OCI-LY7 (cell line): ENCODE data around the gene ZSCAN10. TPM values are rescaled to one million over a fixed set of nuclear protein-coding genes. Genes with fewer than 3 reads are reported as not detected.

ENCODE experiments used
- BruUV-seq: library from RNA; stranded (reverse); fragments of 400-500 nt; replicated peaks from 2 replicates; lab custom pipeline; 2021; lab: Mats Ljungman, UMichigan
- CTCF ChIA-PET: fragments of 300-600 bp; sonication (Branson Sonifier 250); formaldehyde crosslinking; loops from one replicate; lab custom pipeline; 2022; ENCODE audit warnings: antibody characterized with exemption; ENCODE audit not compliant: unreplicated experiment; lab: Charles Lee
- POLR2A ChIA-PET: fragments of 300-600 bp; sonication (Branson Sonifier 250); formaldehyde crosslinking; loops from one replicate; lab custom pipeline; 2022; ENCODE audit warnings: antibody characterized with exemption; lab: Charles Lee
- DNase-seq: peaks from one replicate; pipeline ENCODE4 v3.0.0-alpha.2; 2015; ENCODE audit warnings: low spot score
- H2AFZ ChIP-seq: fragments of 200-600 bp; sonication (generic), shearing (Covaris generic); 2 replicates; pipeline ENCODE4 v1.6.1; 2014; ENCODE audit warnings: mild to moderate bottlenecking, antibody characterized with exemption, low read length, moderate library complexity
- H3K27ac ChIP-seq: fragments of 200-600 bp; sonication (generic); 2 replicates; pipeline ENCODE4 v1.5.1; 2014; ENCODE audit warnings: mixed run types, low read depth, mild to moderate bottlenecking, moderate library complexity, low read length, inconsistent platforms; ENCODE audit not compliant: poor library complexity, severe bottlenecking
- H3K36me3 ChIP-seq: fragments of 200-600 bp; sonication (generic); 2 replicates; pipeline ENCODE4 v1.6.1; 2014; ENCODE audit warnings: mild to moderate bottlenecking, antibody characterized with exemption, low read length, moderate library complexity, mixed read lengths; ENCODE audit not compliant: insufficient read depth
- H3K4me1 ChIP-seq: fragments of 200-600 bp; sonication (generic); 2 replicates; pipeline ENCODE4 v1.5.1; 2014; ENCODE audit warnings: mild to moderate bottlenecking, low read length; ENCODE audit not compliant: insufficient read depth, poor library complexity, severe bottlenecking
- H3K4me2 ChIP-seq: fragments of 200-600 bp; sonication (generic); 2 replicates; pipeline ENCODE4 v1.6.1; 2014; ENCODE audit warnings: mild to moderate bottlenecking, low read length
- H3K4me3 ChIP-seq: fragments of 200-600 bp; sonication (generic); 2 replicates; pipeline ENCODE4 v1.5.1; 2014; ENCODE audit warnings: mild to moderate bottlenecking, low read depth, low read length; ENCODE audit not compliant: poor library complexity, severe bottlenecking
- H3K79me2 ChIP-seq: fragments of 200-600 bp; sonication (generic); 2 replicates; pipeline ENCODE4 v1.6.1; 2016; ENCODE audit warnings: low read depth, mild to moderate bottlenecking, low read length, moderate library complexity, mixed read lengths; ENCODE audit not compliant: insufficient read depth
- H3K9me2 ChIP-seq: fragments of 200-600 bp; sonication (generic); 2 replicates; pipeline ENCODE4 v1.6.1; 2016; ENCODE audit warnings: mild to moderate bottlenecking, low read length, mixed read lengths; ENCODE audit not compliant: insufficient read depth
- H3K9me3 ChIP-seq: fragments of 200-600 bp; sonication (generic); 2 replicates; pipeline ENCODE4 v1.6.1; 2014; ENCODE audit warnings: mild to moderate bottlenecking, mixed run types, low read length, mixed read lengths
- H4K20me1 ChIP-seq: fragments of 200-600 bp; sonication (generic); 2 replicates; pipeline ENCODE4 v1.6.1; 2014; ENCODE audit warnings: mild to moderate bottlenecking, antibody characterized with exemption, low read length, moderate library complexity, mixed read lengths; ENCODE audit not compliant: insufficient read depth
- CTCF ChIP-seq: fragments of 200-600 bp; sonication (generic); conservative IDR thresholded peaks from 2 replicates; pipeline ENCODE4 v1.5.1; 2014; ENCODE audit warnings: mild to moderate bottlenecking, antibody characterized with exemption, low read length, moderate library complexity, mixed read lengths
- EZH2phosphoT487 ChIP-seq: fragments of 200-600 bp; sonication (generic); IDR thresholded peaks from 2 replicates; pipeline ENCODE4 v1.6.1; 2018; ENCODE audit warnings: low read depth, borderline replicate concordance, mild to moderate bottlenecking, mixed run types, antibody characterized with exemption, low read length, moderate library complexity, mixed read lengths
- intact Hi-C: fragments of 100-400 bp; cut with micrococcal nuclease; formaldehyde crosslinking; loops from one replicate; pipeline ENCODE4 v1.10.0; 2022; ENCODE audit not compliant: unreplicated experiment
- total RNA-seq, 2 experiments: library from RNA; depleted of rRNA in 1 of 2; stranded (reverse); fragments of >200 nt in 1 of 2; shearing (Covaris generic) in 1 of 2; gene quantifications; 2 replicates each; pipeline ENCODE4 v1.2.3, GENCODE V29; 2014 to 2022

Gene ZSCAN10
- total RNA-seq, 2 experiments from 2014 or later, result 0.09 to 0.49 TPM

- intact Hi-C loops, result no loop called here
- POLR2A ChIA-PET, result interaction anchor here (1.1 kb wide), 1 partner anchor 18 kb away, joined by 3 read pairs; no protein-coding TSS in a partner anchor
- Histone ChIP-seq H4K20me1 (no peaks in the 10 kb centered on the region), H3K4me3 (no peak overlapping the region), H3K27ac (no peak overlapping the region), H3K36me3 (no peaks in the 10 kb centered on the region), H2AFZ (no peak overlapping the region), H3K79me2 (no peaks in the 10 kb centered on the region), H3K4me2 (no peak overlapping the region), H3K9me3 (no peaks in the 10 kb centered on the region), H3K9me2 (no peaks in the 10 kb centered on the region), H3K4me1 (peaks cover 28% of the 10 kb centered on the region)
- CTCF ChIA-PET, result no interaction called here
- DNase-seq, result no peak
- TF ChIP-seq EZH2phosphoT487 (no peak), CTCF (no peak)
- no TSS peak for BruUV-seq
These were observed 49.1 kb downstream of the ZSCAN10 start for GRCh38 chr16:3049921-3050481.

GRCh38 chr16:3047387-3047720, 51.7 kb downstream of the ZSCAN10 start:
- H3K27ac ChIP-seq, result no peak overlapping the region
- no peaks in the 10 kb centered on the region for H3K9me3 ChIP-seq
- H2AFZ ChIP-seq, result no peak overlapping the region
- peaks cover 23% of the 10 kb centered on the region for H3K4me1 ChIP-seq
- intact Hi-C loops, result no loop called here
- no peaks in the 10 kb centered on the region for H4K20me1 ChIP-seq
- no peak for TF ChIP-seq EZH2phosphoT487
- no peak for TF ChIP-seq CTCF
- no peaks in the 10 kb centered on the region for H3K36me3 ChIP-seq
- CTCF ChIA-PET, result no interaction called here
- no peaks in the 10 kb centered on the region for H3K79me2 ChIP-seq
- H3K4me2 ChIP-seq, result no peak overlapping the region
- no TSS peak for BruUV-seq
- POLR2A ChIA-PET, result interaction anchor here (0.7 kb wide), 1 partner anchor 9 kb away, joined by 3 read pairs; no protein-coding TSS in a partner anchor
- no peak overlapping the region for H3K4me3 ChIP-seq
- H3K9me2 ChIP-seq, result no peaks in the 10 kb centered on the region
- no peak for DNase-seq

- Histone ChIP-seq H3K4me3 (no peak overlapping the region), H4K20me1 (no peaks in the 10 kb centered on the region), H3K79me2 (no peaks in the 10 kb centered on the region), H3K4me2 (no peak overlapping the region), H3K36me3 (no peaks in the 10 kb centered on the region), H3K9me3 (no peaks in the 10 kb centered on the region), H2AFZ (no peak overlapping the region), H3K27ac (no peak overlapping the region), H3K9me2 (no peaks in the 10 kb centered on the region), H3K4me1 (peaks cover 23% of the 10 kb centered on the region)
- TF ChIP-seq CTCF (no peak), EZH2phosphoT487 (no peak)
- no peak for DNase-seq
- POLR2A ChIA-PET, result interaction anchor here (0.7 kb wide), 1 partner anchor 10 kb away, joined by 3 read pairs; no protein-coding TSS in a partner anchor
- intact Hi-C loops, result no loop called here
- BruUV-seq, result no TSS peak
- CTCF ChIA-PET, result no interaction called here
These were observed 52.3 kb downstream of the ZSCAN10 start for GRCh38 chr16:3046641-3047386.
